ENCODE data around the gene DLG2. TPM values are rescaled to one million over a fixed set of nuclear protein-coding genes. Genes with fewer than 3 reads are reported as not detected.
A peak's percentile ranks its signal among the peaks of the same experiment; 100 is the strongest.

DLG2 gene
- polyA plus RNA-seq, 3 donors, result 9.9 to 11.8 (median 10.1) TPM

DNA sequence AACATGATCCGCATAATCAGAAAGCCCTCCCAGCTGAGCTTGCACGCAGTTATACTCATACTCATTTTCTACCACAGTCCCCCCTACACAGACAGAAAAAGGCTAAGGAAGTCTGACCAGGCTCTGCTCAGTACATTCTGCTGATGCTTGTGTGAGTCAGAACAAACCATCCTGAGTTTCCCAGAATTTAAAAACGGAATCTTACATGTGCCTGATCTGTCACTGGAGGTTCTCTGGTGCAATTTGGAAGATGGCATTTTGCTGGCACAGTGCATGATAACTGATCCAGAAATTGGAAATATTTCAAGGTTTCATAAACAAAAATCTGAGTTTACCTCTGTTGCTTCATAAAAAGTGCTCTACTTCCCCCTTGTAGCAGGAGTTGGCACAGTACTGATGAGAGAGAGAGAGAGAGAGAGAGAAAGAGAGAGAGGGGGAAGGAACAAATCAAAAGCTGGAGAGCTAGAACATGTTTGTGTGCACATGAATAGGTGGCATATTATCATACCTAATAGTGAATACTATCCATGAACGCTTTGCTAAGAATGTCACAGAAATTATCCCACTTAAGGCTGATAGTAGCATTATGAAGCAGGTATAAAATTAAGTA is 1085.3 kb downstream of the DLG2 start:
- no peak for DNase-seq (ENCODE audit: extremely low read depth in 1 of 11, low read depth in 9 of 11, low spot score in 4 of 11)

DNA sequence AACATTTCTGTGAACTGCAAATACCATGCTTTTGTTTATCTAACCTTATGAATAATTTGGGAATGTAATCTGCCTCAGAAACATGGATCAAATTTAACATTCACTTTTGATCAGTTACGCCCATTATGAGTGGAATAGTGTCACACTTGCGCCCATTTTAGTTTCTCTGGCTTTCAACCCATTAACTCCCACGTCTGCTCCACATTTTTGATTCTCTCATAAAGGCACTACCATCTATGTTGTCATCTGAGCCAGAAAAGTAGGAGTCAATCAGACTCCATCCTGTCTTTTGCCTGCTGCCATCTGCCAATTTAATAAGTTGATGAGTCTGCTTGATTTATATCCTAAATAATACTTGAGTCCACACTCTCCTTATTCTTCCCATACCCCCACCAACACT is 1090.7 kb downstream of the DLG2 start:
- DNase-seq (ENCODE audit: extremely low read depth in 1 of 11, low read depth in 9 of 11, low spot score in 4 of 11), result no peak

DNA sequence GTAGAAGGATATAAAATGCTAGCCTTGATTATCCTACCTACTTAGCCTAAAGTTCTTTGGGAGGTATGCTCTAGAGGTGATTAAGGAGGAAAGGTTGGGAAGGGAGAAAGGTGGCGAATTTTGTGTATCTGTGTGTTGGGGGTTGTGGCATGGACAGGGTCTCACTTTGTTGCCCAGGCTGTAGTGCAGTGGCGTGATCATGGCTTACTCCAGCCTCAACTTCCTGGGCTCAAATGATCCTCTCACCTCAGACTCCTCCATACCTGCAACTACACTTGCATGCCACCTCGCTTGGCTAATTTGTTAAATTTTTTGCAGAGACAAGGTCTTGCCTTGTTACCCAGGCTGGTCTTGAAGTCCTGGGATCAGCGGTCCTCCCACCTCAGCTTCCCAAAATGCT is 1094.8 kb downstream of the DLG2 start:
- no peak for DNase-seq (ENCODE audit: extremely low read depth in 1 of 11, low read depth in 9 of 11, low spot score in 4 of 11)

DNA sequence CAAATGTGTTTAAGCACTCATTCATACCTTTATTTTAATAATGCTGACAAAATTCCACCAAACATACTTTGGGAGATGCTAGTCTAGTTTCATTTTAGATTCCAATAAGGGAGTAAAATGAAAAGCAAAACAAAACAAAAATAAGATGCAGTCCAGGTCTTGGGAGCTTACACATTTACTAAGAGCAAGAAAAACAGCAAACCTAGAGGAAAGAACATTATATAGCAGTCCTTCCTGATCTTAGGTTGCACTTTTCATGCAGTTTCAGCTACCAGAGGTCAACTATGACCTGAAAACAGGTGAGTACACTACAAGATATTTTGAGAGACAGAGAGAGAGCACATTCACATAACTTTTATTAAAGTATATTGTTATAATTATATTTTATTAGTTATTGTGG is 1100.9 kb downstream of the DLG2 start:
- DNase-seq (ENCODE audit: extremely low read depth in 1 of 11, low read depth in 9 of 11, low spot score in 4 of 11), result no peak

DNA sequence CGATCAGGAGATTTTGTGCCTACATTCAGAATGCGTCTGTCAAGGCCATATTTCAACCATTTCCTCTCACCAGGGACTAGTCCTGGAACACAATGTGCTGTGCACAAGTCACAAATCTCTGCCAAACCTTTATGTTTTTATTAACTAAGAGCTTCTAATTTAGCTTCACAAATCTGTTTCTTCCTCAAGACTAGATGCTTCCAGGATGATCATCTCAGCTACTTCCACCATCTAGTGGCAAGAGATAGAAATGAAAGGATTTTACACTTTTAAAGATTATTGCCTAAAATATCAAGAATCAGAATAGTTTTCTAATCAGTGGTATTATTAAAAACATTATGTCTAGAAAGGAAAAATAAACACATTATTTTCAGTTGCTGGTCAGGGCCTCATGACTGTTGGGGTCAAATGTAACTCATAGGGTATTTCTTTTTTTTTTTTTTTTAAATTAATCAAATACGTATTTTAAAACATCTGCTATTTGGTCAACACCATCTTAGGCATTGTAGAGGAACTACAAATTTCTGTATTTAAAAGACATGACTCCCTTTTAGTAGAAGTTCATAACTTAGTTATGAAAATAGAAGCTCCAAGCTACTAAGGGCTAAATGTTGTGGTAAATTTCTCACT is 1102.6 kb downstream of the DLG2 start:
- peak in 2 of 11 donors; percentile 2 to 5 for DNase-seq (ENCODE audit: extremely low read depth in 1 of 11, low read depth in 9 of 11, low spot score in 4 of 11)

DNA sequence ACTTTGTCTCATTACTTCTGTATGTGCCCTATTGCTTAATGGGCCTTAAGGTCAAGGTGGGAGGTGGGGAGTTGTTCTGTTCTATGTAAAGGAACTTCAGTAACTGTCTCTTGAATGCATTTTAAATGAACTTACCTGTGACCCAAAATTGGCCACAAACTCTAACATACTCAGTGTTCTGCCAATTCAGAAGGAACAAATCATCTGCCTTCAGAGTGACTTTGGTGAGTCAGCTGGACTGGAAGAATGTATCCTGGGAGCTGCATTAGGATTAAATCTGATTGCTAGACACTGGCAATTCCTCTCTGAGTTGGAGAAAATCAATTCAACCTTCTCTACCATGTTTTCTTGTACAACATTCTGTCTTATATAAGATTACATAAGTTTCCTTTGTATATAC is 1104.8 kb downstream of the DLG2 start:
- DNase-seq (ENCODE audit: extremely low read depth in 1 of 11, low read depth in 9 of 11, low spot score in 4 of 11), result no peak

DNA sequence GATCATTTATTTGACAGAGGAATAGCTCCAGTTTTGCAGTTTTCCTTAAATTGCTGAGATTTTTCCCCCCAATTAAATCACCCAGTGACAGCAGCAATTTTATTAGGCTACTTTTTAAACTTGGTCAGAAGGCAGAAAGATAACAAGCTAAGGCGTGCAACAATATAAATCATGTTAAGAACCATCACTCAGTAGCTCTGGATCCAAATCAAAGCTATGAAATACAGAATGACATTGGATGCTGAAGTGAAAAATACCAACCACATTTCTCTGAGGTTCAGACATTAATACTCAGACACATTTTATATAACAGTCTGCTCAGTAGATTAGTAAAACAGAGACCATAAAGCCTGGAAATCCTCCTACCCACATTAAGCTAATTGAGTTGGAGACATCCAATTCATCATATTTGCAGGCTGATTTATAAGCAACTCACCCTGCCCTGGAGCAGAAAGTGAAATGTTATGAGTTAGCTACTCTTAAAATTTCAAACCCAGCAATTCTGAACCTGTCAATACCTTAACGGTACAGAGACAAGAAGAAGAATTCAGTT is 1108.4 kb downstream of the DLG2 start:
- DNase-seq (ENCODE audit: extremely low read depth in 1 of 11, low read depth in 9 of 11, low spot score in 4 of 11), result no peak

DNA sequence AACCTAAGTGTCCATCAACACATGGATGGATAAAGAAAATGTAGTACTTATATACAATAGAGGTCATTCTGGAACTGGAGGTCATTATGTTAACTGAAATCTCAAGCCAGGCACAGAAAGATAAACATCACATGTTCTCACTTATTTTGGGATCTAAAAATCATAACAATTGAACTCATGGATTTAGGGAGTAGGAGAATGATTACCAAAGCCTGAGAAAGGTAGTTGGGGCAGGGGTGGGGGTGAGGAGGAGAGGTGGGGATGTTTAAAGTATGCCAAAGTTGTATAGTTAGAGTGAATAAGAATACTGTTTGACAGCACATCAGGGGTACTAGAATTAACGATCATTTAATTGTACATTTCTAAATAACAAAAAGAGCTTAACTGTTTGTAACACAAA is 1112.7 kb downstream of the DLG2 start:
- DNase-seq (ENCODE audit: extremely low read depth in 1 of 11, low read depth in 9 of 11, low spot score in 4 of 11), result no peak

DNA sequence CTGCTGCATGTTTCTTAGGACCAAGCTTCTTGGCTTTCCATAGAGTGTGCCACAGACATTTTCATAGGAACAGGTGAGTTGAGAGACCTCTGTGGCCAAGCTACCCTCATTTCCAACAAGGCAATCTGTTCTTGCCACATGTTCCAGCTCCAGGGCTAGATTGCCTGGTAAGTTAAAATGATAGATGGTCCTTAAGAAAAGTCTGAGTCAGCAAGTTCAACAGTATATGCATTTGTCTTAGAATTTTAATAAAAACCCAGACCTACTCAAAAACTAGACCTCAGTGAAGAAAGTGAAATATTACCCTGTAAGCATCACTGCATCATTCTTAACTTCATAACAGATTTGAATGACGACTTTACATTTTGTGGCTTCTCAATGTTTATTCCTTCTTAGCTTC is 1123.6 kb downstream of the DLG2 start:
- no peak for DNase-seq (ENCODE audit: extremely low read depth in 1 of 11, low read depth in 9 of 11, low spot score in 4 of 11)

DNA sequence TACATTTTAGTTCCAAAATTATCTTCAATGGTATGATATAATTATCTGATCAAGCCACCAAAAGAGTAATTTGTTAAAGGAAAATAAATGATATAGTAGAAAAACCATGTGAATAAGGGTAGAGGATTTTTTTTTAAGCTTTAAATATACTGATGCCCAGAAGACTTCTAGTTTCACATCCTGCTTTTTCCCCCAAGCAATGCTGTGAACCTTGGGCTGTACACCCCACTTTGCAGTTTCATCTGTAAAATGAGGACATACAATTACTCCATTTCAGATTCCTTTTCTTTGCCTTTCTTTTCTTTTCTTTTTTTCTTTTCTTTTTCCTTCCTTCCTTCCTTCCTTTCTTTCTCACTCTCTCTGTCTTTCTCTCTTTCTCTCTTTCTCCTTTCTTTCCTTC is 1125.4 kb downstream of the DLG2 start:
- no peak for DNase-seq (ENCODE audit: extremely low read depth in 1 of 11, low read depth in 9 of 11, low spot score in 4 of 11)

DNA sequence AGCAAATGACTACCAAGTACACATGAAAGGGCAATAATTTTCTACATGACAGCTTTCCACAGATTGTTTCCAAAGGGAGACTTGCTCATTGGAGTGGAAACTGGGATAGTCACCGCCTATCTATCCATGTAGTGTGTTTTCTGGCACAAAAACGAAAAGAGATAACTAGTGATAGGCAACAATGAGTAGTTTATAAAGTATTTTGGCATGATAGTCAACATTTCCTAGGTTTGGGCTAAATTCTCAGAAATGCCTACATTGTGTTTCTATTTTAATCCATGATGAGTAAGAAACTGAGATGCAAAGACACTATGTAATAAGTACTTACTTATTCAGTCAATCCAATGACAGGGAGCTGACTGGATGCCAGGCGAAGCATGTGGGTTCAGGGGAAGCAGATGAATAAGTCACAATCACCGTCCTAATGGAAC is 1129.1 kb downstream of the DLG2 start:
- DNase-seq (ENCODE audit: extremely low read depth in 1 of 11, low read depth in 9 of 11, low spot score in 4 of 11), result no peak

DNA sequence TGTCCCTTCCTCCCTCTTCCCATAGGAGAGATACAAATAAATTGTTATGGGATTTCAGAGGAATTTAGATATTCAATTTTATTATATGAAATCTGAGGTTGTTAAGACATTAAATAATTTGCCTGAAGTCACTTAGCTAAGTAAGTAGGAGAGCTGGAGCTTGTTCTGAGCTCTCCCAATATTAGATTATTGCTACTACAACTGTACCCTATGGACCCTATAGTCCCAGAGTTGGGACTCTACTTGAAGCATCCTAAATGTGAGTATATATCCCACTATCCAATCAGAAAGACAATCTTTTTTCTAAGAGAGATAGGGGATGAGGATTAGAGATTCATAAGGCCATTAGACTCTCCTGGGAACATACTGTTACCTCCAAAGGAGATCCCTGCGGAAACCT is 1130.0 kb downstream of the DLG2 start:
- no peak for DNase-seq (ENCODE audit: extremely low read depth in 1 of 11, low read depth in 9 of 11, low spot score in 4 of 11)

DNA sequence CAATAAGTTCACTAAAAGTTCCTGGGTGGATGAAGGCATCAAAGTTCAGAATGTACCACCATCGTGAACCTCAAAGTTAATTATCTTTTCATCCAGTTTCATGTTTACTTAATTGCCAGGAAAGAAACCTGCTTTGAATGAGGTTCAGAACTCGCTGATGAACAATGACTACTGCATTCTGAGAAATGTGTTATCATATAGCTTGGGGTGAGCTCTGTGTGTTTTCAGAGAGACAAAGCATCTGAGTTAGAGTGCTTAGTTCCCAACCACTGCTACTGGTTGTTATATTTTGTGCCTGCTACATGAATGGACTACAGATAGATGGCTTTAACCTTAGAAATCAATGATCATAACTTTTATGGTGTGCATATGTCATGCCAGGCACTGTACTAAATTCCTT is 1131.0 kb downstream of the DLG2 start:
- DNase-seq (ENCODE audit: extremely low read depth in 1 of 11, low read depth in 9 of 11, low spot score in 4 of 11), result no peak

DNA sequence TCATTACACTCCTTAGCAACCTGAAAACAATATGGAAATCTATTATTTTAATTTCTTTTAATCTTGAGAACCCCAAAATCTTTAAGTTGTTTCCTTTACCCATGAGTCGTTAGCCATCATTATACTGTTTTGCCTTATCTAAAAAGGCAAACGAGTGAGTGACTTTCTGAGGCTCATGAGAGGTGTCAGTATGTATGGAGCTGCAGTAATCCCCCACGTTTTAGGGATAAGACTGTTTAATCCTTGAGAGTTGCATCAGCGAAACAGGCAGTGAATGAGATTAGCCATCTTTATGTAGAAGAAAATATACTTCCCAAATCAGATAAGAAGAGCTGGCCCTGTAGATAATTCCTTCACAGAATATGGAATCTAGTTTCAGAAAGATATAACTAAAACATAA is 1147.0 kb downstream of the DLG2 start:
- DNase-seq (ENCODE audit: extremely low read depth in 1 of 11, low read depth in 9 of 11, low spot score in 4 of 11), result no peak

DNA sequence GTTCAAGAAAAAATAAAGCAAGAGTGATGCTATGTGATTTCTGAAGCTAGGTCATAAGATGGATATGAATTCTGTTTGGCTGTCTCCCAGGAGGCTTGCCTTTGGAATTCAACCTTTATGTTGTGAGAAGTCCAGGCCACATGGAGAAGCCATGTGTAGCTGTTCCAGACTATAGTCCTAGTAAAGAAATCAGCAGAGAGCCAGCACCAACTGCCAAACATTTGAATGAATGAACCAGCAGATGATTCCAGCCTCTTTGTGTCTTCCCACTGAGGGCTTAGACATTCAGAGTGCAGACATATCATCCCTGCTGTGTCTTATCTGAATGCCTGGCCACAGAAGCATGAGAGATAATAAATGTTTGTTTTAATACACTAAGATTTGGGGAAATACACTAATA is 1150.6 kb downstream of the DLG2 start:
- DNase-seq (ENCODE audit: extremely low read depth in 1 of 11, low read depth in 9 of 11, low spot score in 4 of 11), result no peak

DNA sequence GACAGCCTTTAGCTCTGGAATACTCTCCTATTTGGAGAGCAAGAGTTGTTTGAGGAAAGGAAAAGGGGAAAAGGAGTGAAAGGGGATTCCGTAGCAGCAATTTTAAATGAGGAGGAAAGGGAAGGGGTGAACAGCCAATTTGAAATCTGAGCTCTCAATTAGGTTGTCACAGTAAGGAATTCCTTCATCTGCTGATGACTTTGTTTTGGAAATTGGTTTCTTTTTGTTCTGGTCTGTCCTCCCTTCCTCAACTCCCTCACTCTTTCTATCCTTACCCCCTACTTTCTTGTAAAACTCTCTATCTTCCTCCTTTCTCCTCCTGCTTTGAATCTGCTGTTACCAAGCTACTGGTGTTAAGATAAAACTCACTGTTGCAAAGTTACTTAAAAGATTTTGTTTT is 1155.6 kb downstream of the DLG2 start:
- no peak for DNase-seq (ENCODE audit: extremely low read depth in 1 of 11, low read depth in 9 of 11, low spot score in 4 of 11)

DNA sequence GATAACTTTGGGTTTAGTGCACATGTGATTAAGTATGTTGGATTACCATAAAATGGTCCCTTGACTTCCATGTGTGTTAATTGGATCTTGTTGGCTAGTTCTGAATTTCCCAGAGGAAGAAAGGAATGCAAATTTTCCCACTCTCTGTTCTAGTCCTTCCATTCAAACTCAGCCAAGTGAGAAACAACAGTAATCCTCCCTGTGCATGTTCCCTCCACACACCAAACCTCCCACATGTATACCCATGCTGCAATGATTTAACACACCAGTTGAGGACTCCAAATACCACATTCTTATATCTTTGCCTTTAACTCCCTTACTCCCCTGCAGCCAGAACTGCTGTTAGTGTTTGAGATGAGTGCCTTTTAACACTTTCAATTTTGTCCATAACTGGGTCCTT is 1158.9 kb downstream of the DLG2 start:
- DNase-seq (ENCODE audit: extremely low read depth in 1 of 11, low read depth in 9 of 11, low spot score in 4 of 11), result peak in 2 of 11 donors; percentile 1 to 9

DNA sequence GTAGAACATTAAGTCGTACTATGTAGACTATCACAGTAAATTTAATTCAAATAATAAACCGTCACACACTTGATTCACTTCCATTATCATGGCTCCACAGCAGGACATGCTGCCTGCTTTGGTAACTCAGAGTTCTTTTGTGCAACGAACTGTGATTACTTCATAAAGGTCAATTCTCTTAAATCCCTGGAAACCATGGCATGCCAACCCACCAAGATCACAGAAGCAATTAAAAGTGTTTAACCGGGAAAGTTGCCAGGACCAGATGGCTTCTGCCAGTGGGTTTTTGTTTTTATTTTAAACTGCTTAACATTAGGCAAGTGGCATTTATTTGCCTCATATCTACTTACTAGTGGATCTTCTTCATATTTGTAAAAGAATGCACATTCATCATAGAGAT is 1162.1 kb downstream of the DLG2 start:
- DNase-seq (ENCODE audit: extremely low read depth in 1 of 11, low read depth in 9 of 11, low spot score in 4 of 11), result no peak

DNA sequence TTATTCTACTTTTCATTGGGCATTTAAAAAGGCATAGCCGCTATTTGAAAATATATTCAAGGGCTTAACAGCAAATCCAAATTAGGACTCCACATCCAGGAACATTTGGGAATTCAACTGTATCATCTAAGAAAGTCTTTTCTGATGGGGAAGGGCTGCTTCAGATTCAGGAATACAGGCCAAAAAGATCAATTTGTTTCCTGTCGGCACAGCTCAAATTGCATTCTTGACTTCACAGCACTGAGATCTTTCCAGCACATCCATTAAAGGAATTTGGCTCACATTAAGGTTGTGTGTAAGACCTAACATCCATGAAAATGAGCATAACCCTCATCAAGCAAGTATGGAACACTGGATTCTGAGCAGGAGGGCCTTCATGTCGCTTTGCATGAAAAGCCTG is 1171.5 kb downstream of the DLG2 start:
- no peak for DNase-seq (ENCODE audit: extremely low read depth in 1 of 11, low read depth in 9 of 11, low spot score in 4 of 11)

DNA sequence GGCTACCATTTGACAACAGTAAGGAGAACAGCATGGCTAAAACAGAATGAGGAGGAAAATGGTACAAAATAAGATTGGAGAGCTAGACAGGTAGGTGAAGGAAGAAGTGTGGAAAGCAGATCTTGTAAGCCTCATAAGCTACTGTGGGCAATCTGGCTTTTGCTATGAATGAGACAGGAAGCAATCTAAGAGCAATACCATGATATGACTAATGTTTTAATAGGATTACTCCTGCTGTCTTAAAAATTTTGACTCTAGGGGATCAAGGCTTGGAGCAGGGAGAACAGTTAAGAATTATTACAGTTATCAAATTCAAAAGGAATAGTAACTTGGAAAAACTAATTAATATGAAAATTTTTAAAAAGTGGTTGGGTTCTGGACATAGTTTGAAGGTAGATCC is 1174.9 kb downstream of the DLG2 start:
- no peak for DNase-seq (ENCODE audit: extremely low read depth in 1 of 11, low read depth in 9 of 11, low spot score in 4 of 11)

DNA sequence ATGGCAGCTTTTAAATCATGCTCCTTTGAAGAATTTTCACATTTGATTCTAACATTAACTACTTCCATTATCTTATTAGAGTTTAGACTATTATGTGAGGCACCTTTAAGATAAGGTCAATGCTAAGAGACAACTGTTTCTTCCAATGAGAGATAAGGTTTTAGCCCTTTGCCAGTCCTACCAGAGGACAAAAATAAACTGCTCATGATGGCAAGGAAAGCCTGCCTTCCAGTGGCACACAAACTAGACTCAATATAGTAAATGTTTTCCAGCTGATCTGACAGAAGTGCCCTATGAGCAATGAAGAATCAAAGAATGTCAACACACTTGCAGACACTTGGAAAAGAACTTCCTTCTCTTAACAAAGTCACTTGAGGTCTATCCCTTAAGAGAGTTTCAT is 1188.6 kb downstream of the DLG2 start:
- no peak for DNase-seq (ENCODE audit: extremely low read depth in 1 of 11, low read depth in 9 of 11, low spot score in 4 of 11)
